Peyer's patch (tissue), 4 donors: ENCODE results near the gene CDK6.

Source experiments
- POLR2A ChIP-seq, 2 donors: fragments of 450-650 bp; IDR thresholded peaks; one replicate each; pipeline ENCODE4 v1.5.1; 2017; ENCODE audit warnings: antibody characterized with exemption in 2 of 2, mild to moderate bottlenecking in 2 of 2, moderate library complexity in 2 of 2
- TF ChIP-seq, protein P1 (sequence below), 6 experiments: fragments of 450-650 bp in 4 of 6; fragments of 200-600 bp in 2 of 6; sonication (generic) in 1 of 6; IDR thresholded peaks; one replicate each; pipeline ENCODE4 v1.5.1; 2017 to 2019; ENCODE audit warnings: antibody characterized with exemption in 6 of 6, mild to moderate bottlenecking in 3 of 6, moderate library complexity in 1 of 6

DNA sequence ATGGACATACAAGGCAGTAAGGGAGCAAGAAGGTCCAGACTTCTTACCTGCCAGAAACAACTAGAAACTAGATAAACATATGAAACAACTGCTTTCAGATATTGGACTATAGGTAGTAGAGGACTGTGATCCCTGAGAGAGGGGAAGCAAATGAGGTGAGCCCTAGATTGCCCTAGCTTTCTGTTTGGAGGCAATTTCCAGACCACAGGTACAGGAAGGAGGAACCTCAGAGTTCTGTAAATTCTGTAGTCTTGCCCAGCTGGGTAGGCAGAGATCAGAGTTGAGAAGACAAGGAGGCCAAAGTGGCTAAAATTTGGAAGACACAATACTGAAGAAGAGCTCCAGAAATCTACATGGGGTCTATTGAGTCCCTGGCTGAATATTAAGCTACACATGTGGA is 21.0 kb downstream of the CDK6 start:
- TF ChIP-seq, protein P1, sequence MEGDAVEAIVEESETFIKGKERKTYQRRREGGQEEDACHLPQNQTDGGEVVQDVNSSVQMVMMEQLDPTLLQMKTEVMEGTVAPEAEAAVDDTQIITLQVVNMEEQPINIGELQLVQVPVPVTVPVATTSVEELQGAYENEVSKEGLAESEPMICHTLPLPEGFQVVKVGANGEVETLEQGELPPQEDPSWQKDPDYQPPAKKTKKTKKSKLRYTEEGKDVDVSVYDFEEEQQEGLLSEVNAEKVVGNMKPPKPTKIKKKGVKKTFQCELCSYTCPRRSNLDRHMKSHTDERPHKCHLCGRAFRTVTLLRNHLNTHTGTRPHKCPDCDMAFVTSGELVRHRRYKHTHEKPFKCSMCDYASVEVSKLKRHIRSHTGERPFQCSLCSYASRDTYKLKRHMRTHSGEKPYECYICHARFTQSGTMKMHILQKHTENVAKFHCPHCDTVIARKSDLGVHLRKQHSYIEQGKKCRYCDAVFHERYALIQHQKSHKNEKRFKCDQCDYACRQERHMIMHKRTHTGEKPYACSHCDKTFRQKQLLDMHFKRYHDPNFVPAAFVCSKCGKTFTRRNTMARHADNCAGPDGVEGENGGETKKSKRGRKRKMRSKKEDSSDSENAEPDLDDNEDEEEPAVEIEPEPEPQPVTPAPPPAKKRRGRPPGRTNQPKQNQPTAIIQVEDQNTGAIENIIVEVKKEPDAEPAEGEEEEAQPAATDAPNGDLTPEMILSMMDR (IDR thresholded peaks at IDR 0.05) = no peak
- no peak for TF ChIP-seq POLR2A (IDR thresholded peaks at IDR 0.05)
